Measurements from ENCODE around the gene ACSL4.
A peak's percentile ranks its signal among the peaks of the same experiment; 100 is the strongest.

The ACSL4 gene

GRCh38 chrX:109719264-109719663 lies 13.8 kb downstream of the ACSL4 start:
- peaks cover 75 to 100% (median 98%) of the 10 kb centered on the region in 11 experiments for H3K27me3 ChIP-seq
- H3K36me3 ChIP-seq: peaks cover 0 to 20% (median 3%) of the 10 kb centered on the region in 11 experiments; a peak in 6 of 22 replicates
- H3K27ac ChIP-seq: peak overlapping the region in 3 of 11 experiments; percentile 20 to 70 (median 35); a peak in 5 of 22 replicates
- H3K4me1 ChIP-seq: peaks cover 0 to 96% (median 5%) of the 10 kb centered on the region in 10 experiments; a peak in 11 of 20 replicates
- no peak for TF ChIP-seq Cebpa-rat (IDR thresholded peaks at IDR 0.05)
- H3K9ac ChIP-seq: 0 out of 22 replicates have a peak overlapping the region, but pooled peaks of 1 of the 11 experiments have one; percentile 40
- peaks cover 14 to 100% (median 84%) of the 10 kb centered on the region in 11 experiments; a peak in 21 of 22 replicates for H4K20me1 ChIP-seq
- H3K4me2 ChIP-seq: peak overlapping the region in 3 of 11 experiments; percentile 27 to 64 (median 60); a peak in 6 of 22 replicates
- no peak overlapping the region for H3K4me3 ChIP-seq
- H3K9me3 ChIP-seq (replicated peaks in 1 of 11): no peaks in the 10 kb centered on the region

GRCh38 chrX:109716431-109717028 lies 16.5 kb downstream of the ACSL4 start:
- H3K4me2 ChIP-seq: peak overlapping the region in 2 of 11 experiments; percentile 31 to 64; a peak in 3 of 22 replicates
- H3K9me3 ChIP-seq (replicated peaks in 1 of 11): no peaks in the 10 kb centered on the region
- no peak overlapping the region for H3K27ac ChIP-seq
- H3K27me3 ChIP-seq: peaks cover 81 to 100% (median 99%) of the 10 kb centered on the region in 11 experiments
- peaks cover 5 to 100% (median 79%) of the 10 kb centered on the region in 11 experiments; a peak in 21 of 22 replicates for H4K20me1 ChIP-seq
- peaks cover 0 to 20% (median 6%) of the 10 kb centered on the region in 11 experiments; a peak in 6 of 22 replicates for H3K36me3 ChIP-seq
- TF ChIP-seq Cebpa-rat (IDR thresholded peaks at IDR 0.05): no peak
- no peak overlapping the region for H3K4me3 ChIP-seq
- H3K9ac ChIP-seq: no peak overlapping the region
- H3K4me1 ChIP-seq: peaks cover 0 to 96% (median 8%) of the 10 kb centered on the region in 10 experiments; a peak in 11 of 20 replicates

GRCh38 chrX:109714340-109714958 lies 18.6 kb downstream of the ACSL4 start:
- Histone ChIP-seq H3K4me2 (peak overlapping the region in 3 of 11 experiments; percentile 28 to 64 (median 49); a peak in 5 of 22 replicates), H3K27ac (peak overlapping the region in 3 of 11 experiments; percentile 1 to 30 (median 25); a peak in 3 of 22 replicates)

GRCh38 chrX:109710181-109710580 lies 22.9 kb downstream of the ACSL4 start:
- H3K27me3 ChIP-seq: peaks cover 89 to 100% (median 99%) of the 10 kb centered on the region in 11 experiments
- no peaks in the 10 kb centered on the region for H3K9me3 ChIP-seq (replicated peaks in 1 of 11)
- no peak for TF ChIP-seq Cebpa-rat (IDR thresholded peaks at IDR 0.05)
- H3K4me2 ChIP-seq: peak overlapping the region in 10 of 11 experiments; percentile 27 to 83 (median 73); a peak in 16 of 22 replicates
- H3K4me1 ChIP-seq: peaks cover 29 to 97% (median 51%) of the 10 kb centered on the region in 10 experiments
- H4K20me1 ChIP-seq: peaks cover 0 to 87% (median 28%) of the 10 kb centered on the region in 11 experiments; a peak in 16 of 22 replicates
- H3K36me3 ChIP-seq: peaks cover 0 to 6% (median 0%) of the 10 kb centered on the region in 11 experiments; a peak in 3 of 22 replicates
- peak overlapping the region in 8 of 11 experiments; percentile 42 to 75 (median 67); a peak in 9 of 22 replicates for H3K9ac ChIP-seq
- H3K27ac ChIP-seq: peak overlapping the region; percentile 72 to 91 (median 80); a peak in 21 of 22 replicates
- H3K4me3 ChIP-seq: no peak overlapping the region

More at GRCh38 chrX:109714340-109714958, 18.6 kb downstream of the ACSL4 start:
- no peaks in the 10 kb centered on the region for H3K9me3 ChIP-seq (replicated peaks in 1 of 11)
- peaks cover 0 to 20% (median 6%) of the 10 kb centered on the region in 11 experiments; a peak in 6 of 22 replicates for H3K36me3 ChIP-seq
- no peak overlapping the region; a peak in 1 of 20 replicates for H3K4me3 ChIP-seq
- H3K27me3 ChIP-seq: peaks cover 89 to 100% (median 99%) of the 10 kb centered on the region in 11 experiments
- peak overlapping the region in 1 of 11 experiments; percentile 26; a peak in 1 of 22 replicates for H3K9ac ChIP-seq
- no peak for TF ChIP-seq Cebpa-rat (IDR thresholded peaks at IDR 0.05)
- peaks cover 5 to 96% (median 21%) of the 10 kb centered on the region in 10 experiments for H3K4me1 ChIP-seq
- H4K20me1 ChIP-seq: peaks cover 5 to 99% (median 62%) of the 10 kb centered on the region in 11 experiments; a peak in 21 of 22 replicates

GRCh38 chrX:109709129-109709631 lies 23.9 kb downstream of the ACSL4 start:
- peak overlapping the region; percentile 72 to 91 (median 80) for H3K27ac ChIP-seq
- peak overlapping the region; percentile 5 to 83 (median 72) for H3K4me2 ChIP-seq
- peaks cover 0 to 6% (median 0%) of the 10 kb centered on the region in 11 experiments; a peak in 4 of 22 replicates for H3K36me3 ChIP-seq
- peak overlapping the region in 3 of 10 experiments; percentile 21 to 39 (median 26); a peak in 3 of 20 replicates for H3K4me3 ChIP-seq
- peak overlapping the region; percentile 27 to 75 (median 63); a peak in 19 of 22 replicates for H3K9ac ChIP-seq
- H3K4me1 ChIP-seq: peaks cover 29 to 96% (median 51%) of the 10 kb centered on the region in 10 experiments
- H3K27me3 ChIP-seq: peaks cover 89 to 100% (median 99%) of the 10 kb centered on the region in 11 experiments
- no peaks in the 10 kb centered on the region for H3K9me3 ChIP-seq (replicated peaks in 1 of 11)
- TF ChIP-seq Cebpa-rat (IDR thresholded peaks at IDR 0.05): no peak
- H4K20me1 ChIP-seq: peaks cover 0 to 83% (median 34%) of the 10 kb centered on the region in 11 experiments; a peak in 15 of 22 replicates

GRCh38 chrX:109707720-109708119 lies 25.3 kb downstream of the ACSL4 start:
- peaks cover 92 to 100% (median 100%) of the 10 kb centered on the region in 11 experiments for H3K27me3 ChIP-seq
- H3K9ac ChIP-seq: peak overlapping the region in 6 of 11 experiments; percentile 26 to 65 (median 54); a peak in 8 of 22 replicates
- peak overlapping the region; percentile 16 to 91 (median 77); a peak in 18 of 22 replicates for H3K27ac ChIP-seq
- peaks cover 0 to 7% (median 0%) of the 10 kb centered on the region in 11 experiments; a peak in 4 of 22 replicates for H3K36me3 ChIP-seq
- peaks cover 29 to 95% (median 51%) of the 10 kb centered on the region in 10 experiments for H3K4me1 ChIP-seq
- TF ChIP-seq Cebpa-rat (IDR thresholded peaks at IDR 0.05): no peak
- H3K9me3 ChIP-seq (replicated peaks in 1 of 11): no peaks in the 10 kb centered on the region
- H3K4me2 ChIP-seq: peak overlapping the region; percentile 58 to 83 (median 72)
- peaks cover 0 to 77% (median 33%) of the 10 kb centered on the region in 11 experiments; a peak in 14 of 22 replicates for H4K20me1 ChIP-seq
- peak overlapping the region in 5 of 10 experiments; percentile 24 to 46 (median 27); a peak in 7 of 20 replicates for H3K4me3 ChIP-seq

GRCh38 chrX:109707319-109707718 lies 25.7 kb downstream of the ACSL4 start:
- Histone ChIP-seq H3K36me3 (peaks cover 0 to 5% (median 0%) of the 10 kb centered on the region in 11 experiments; a peak in 4 of 22 replicates), H3K4me2 (peak overlapping the region; percentile 58 to 83 (median 72)), H3K27me3 (peaks cover 95 to 100% (median 100%) of the 10 kb centered on the region in 11 experiments), H3K9me3 (replicated peaks in 1 of 11) (no peaks in the 10 kb centered on the region), H4K20me1 (peaks cover 0 to 77% (median 34%) of the 10 kb centered on the region in 11 experiments; a peak in 14 of 22 replicates), H3K4me1 (peaks cover 29 to 94% (median 51%) of the 10 kb centered on the region in 10 experiments), H3K4me3 (peak overlapping the region in 5 of 10 experiments; percentile 24 to 46 (median 27); a peak in 7 of 20 replicates), H3K27ac (peak overlapping the region; percentile 16 to 91 (median 77); a peak in 18 of 22 replicates), H3K9ac (peak overlapping the region in 6 of 11 experiments; percentile 26 to 65 (median 52); a peak in 8 of 22 replicates)
- TF ChIP-seq Cebpa-rat (IDR thresholded peaks at IDR 0.05): no peak

DNA sequence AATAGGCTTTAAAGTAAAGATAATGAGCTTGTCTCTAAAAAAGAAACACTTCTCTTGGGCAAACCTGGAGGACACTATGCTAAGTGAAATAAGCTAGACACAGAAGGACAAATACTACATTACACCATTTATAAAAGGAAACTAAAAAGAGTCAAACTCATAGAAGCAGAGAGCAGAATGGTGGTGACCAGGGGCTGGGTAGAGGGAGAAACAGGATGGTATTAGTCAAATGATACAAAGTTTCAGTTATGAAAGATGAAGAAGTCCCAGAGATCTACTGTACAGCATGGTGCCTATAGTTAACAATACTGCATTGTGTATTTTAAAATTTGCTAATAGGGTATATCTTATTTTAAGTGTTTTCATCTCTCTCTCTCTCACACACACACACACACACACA lies 28.5 kb downstream of the ACSL4 start:
- Histone ChIP-seq H3K4me1 (peaks cover 23 to 76% (median 33%) of the 10 kb centered on the region in 10 experiments), H3K36me3 (peaks cover 0 to 7% (median 0%) of the 10 kb centered on the region in 11 experiments; a peak in 3 of 22 replicates), H3K4me2 (peak overlapping the region in 2 of 11 experiments; percentile 36 to 83; a peak in 2 of 22 replicates), H3K4me3 (no peak overlapping the region), H4K20me1 (peaks cover 6 to 80% (median 50%) of the 10 kb centered on the region in 11 experiments; a peak in 17 of 22 replicates), H3K9ac (no peak overlapping the region), H3K27me3 (peaks cover 71 to 93% (median 76%) of the 10 kb centered on the region in 11 experiments), H3K27ac (no peak overlapping the region), H3K9me3 (replicated peaks in 1 of 11) (no peaks in the 10 kb centered on the region)
- no peak for TF ChIP-seq Cebpa-rat (IDR thresholded peaks at IDR 0.05)
